ENCODE measurements around the gene SH2D3C. TPM values are rescaled to one million over a fixed set of nuclear protein-coding genes. Genes with fewer than 3 reads are reported as not detected.
A peak's percentile ranks its signal among the peaks of the same experiment; 100 is the strongest.

SH2D3C gene, protein sequence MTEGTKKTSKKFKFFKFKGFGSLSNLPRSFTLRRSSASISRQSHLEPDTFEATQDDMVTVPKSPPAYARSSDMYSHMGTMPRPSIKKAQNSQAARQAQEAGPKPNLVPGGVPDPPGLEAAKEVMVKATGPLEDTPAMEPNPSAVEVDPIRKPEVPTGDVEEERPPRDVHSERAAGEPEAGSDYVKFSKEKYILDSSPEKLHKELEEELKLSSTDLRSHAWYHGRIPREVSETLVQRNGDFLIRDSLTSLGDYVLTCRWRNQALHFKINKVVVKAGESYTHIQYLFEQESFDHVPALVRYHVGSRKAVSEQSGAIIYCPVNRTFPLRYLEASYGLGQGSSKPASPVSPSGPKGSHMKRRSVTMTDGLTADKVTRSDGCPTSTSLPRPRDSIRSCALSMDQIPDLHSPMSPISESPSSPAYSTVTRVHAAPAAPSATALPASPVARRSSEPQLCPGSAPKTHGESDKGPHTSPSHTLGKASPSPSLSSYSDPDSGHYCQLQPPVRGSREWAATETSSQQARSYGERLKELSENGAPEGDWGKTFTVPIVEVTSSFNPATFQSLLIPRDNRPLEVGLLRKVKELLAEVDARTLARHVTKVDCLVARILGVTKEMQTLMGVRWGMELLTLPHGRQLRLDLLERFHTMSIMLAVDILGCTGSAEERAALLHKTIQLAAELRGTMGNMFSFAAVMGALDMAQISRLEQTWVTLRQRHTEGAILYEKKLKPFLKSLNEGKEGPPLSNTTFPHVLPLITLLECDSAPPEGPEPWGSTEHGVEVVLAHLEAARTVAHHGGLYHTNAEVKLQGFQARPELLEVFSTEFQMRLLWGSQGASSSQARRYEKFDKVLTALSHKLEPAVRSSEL
- 0.57 TPM for polyA plus RNA-seq (2013, experiment 1 of 2)
- 0.58 TPM for polyA plus RNA-seq (2013, experiment 2 of 2)

DNA sequence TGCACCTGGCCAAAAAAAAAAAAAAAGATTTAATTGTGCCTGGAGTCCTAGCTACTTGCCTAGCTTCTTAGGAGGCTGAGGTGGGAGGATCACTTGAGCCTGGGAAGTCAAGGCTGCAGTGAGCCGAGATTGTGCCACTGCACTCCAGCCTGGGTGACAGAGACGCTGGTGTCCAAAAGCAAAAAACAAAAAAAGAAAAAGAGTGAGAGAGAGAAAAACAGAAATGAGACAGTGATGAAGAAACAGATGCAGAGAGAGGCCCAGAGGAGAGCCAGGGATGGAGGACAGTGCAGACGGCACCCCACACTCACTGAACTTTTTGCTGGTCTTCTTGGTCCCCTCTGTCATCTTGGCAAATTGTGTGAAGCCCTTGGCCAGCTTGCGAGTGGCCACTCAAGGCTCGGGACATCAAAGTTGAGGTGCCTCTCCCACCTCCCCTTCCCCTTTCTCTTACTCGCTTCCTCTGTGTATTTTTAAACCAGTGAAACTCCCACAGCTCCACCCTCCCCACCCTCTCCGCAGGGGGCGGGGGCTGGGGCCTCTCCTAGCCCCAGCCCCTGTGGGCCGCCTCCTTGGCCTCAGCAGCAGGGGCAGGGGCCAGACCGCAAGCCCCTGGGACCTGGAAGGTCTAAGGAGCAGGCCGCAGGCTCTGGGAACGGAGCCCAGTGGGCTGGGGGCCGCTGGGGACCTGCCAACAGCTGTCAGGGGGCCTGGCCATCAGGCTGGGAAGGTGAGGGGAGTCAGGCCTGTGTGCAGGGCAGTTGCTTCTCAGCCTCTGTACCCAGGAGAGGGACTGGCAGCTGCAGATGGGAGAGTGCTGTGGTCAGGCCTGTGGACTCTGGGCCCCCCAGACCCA, at the start of gene SH2D3C:
Gene SH2D3C (minus strand): TSS at position 387 of the 856 bp plus-strand sequence. CDS start 39 bp downstream, at position 348.
- no peak within 1 kb of the TSS for H4K91ac ChIP-seq (ENCODE audit: low read length)
- H2AFZ ChIP-seq (ENCODE audit: low read depth, low read length): no peak within 1 kb of the TSS
- peak within 1 kb of the TSS; percentile 15 for H2BK15ac ChIP-seq (ENCODE audit: low read depth, poor library complexity, severe bottlenecking)
- WGBS: 57% methylated on average over 13 of the region's 13 CpGs
- peak within 1 kb of the TSS in 1 of 2 experiments; percentile 51 for H3K4ac ChIP-seq (ENCODE audit: low read depth in 1 of 2, low read length in 2 of 2)
- no peaks in the 10 kb centered on the region for H3K79me1 ChIP-seq (replicated peaks; ENCODE audit: low read length, poor library complexity, severe bottlenecking)
- peaks cover 14% of the 10 kb centered on the region in 2 experiments for H3K27me3 ChIP-seq (ENCODE audit: control insufficient read depth in 1 of 2, insufficient read depth in 1 of 2, low read length in 2 of 2)
- H3K36me3 ChIP-seq (ENCODE audit: control insufficient read depth in 1 of 2, insufficient read depth in 2 of 2, low read depth in 1 of 2, low read length in 2 of 2): no peaks in the 10 kb centered on the region
- no peaks in the 10 kb centered on the region for H3K9me3 ChIP-seq (ENCODE audit: control insufficient read depth, low read length)
- H3K4me3 ChIP-seq (ENCODE audit: insufficient read depth in 1 of 2, low read depth in 1 of 2, low read length in 2 of 2): no peak within 1 kb of the TSS
- no peak within 1 kb of the TSS for H2BK120ac ChIP-seq (ENCODE audit: low read depth, low read length)
- H4K8ac ChIP-seq (ENCODE audit: low read length): no peak within 1 kb of the TSS
- H3K23ac ChIP-seq (ENCODE audit: low read length in 2 of 2): no peak within 1 kb of the TSS
- H3K9ac ChIP-seq (ENCODE audit: low read length): peak within 1 kb of the TSS; percentile 12
- no peak within 1 kb of the TSS for H2AK5ac ChIP-seq (ENCODE audit: low read length, severe bottlenecking)
- no peak within 1 kb of the TSS for H2BK5ac ChIP-seq (ENCODE audit: low read depth, low read length, poor library complexity, severe bottlenecking)
- no peak within 1 kb of the TSS for H3K14ac ChIP-seq (ENCODE audit: low read length in 2 of 2)
- H3K4me2 ChIP-seq (ENCODE audit: low read length, poor library complexity, severe bottlenecking): no peak within 1 kb of the TSS
- peaks cover 3% of the 10 kb centered on the region for H3K4me1 ChIP-seq (ENCODE audit: control insufficient read depth, insufficient read depth, low read depth, low read length)
- no peak for DNase-seq
- no peak within 1 kb of the TSS for H3K18ac ChIP-seq (ENCODE audit: low read depth in 1 of 2, low read length in 2 of 2)
- peak within 1 kb of the TSS in 1 of 2 experiments; percentile 45 for H2BK12ac ChIP-seq (ENCODE audit: low read length in 2 of 2)
- no peak within 1 kb of the TSS for H3K27ac ChIP-seq (ENCODE audit: low read length, poor library complexity, severe bottlenecking)

DNA sequence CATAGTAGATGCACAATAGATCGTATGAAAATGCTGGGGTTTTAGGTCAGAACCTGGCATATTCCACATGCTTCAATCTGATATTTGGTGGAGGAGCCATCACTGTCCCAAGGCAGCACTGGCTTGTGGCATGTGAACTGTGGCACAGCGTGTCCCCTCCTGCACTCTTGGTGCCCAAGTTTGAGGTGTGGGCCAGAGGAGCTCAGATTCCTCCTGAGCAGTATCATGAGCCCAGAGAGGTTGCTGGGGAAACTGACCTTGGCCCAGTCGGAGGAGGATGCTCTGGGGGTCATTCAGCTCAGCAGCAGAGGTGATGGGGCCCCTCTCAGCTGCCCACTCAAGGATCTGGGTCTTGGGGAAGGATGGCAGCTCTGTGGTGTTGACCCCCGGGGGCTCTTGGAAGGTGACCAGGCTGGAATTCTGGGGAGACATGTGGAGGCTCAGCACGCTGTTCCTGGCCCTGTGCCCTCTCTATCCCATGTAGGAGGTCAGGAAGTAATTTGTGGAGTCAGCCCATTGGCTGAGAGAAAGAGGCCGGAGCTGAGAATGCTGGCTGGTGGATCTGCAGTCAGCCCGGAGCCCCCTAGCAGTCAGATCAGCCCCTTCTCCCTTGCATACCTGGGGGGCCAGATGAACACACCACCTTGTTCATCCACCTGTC, 47.9 kb upstream of the SH2D3C start:
- H3K27ac ChIP-seq (ENCODE audit: low read length, poor library complexity, severe bottlenecking): no peak overlapping the region
- no peak overlapping the region for H3K4me2 ChIP-seq (ENCODE audit: low read length, poor library complexity, severe bottlenecking)
- H2BK5ac ChIP-seq (ENCODE audit: low read depth, low read length, poor library complexity, severe bottlenecking): no peak overlapping the region
- no peaks in the 10 kb centered on the region for H3K27me3 ChIP-seq (ENCODE audit: control insufficient read depth in 1 of 2, insufficient read depth in 1 of 2, low read length in 2 of 2)
- H3K18ac ChIP-seq (ENCODE audit: low read depth in 1 of 2, low read length in 2 of 2): peak overlapping the region in 1 of 2 experiments; percentile 18
- no peak overlapping the region for H3K23ac ChIP-seq (ENCODE audit: low read length in 2 of 2)
- peaks cover 37 to 73% of the 10 kb centered on the region in 2 experiments for H3K36me3 ChIP-seq (ENCODE audit: control insufficient read depth in 1 of 2, insufficient read depth in 2 of 2, low read depth in 1 of 2, low read length in 2 of 2)
- peak overlapping the region; percentile 83 for H3K9ac ChIP-seq (ENCODE audit: low read length)
- peaks cover 17% of the 10 kb centered on the region for H3K4me1 ChIP-seq (ENCODE audit: control insufficient read depth, insufficient read depth, low read depth, low read length)
- H4K91ac ChIP-seq (ENCODE audit: low read length): no peak overlapping the region
- no peak overlapping the region for H2BK12ac ChIP-seq (ENCODE audit: low read length in 2 of 2)
- peak overlapping the region in 1 of 2 experiments; percentile 32 for H3K4ac ChIP-seq (ENCODE audit: low read depth in 1 of 2, low read length in 2 of 2)
- no peak overlapping the region for H3K4me3 ChIP-seq (ENCODE audit: insufficient read depth in 1 of 2, low read depth in 1 of 2, low read length in 2 of 2)
- H3K14ac ChIP-seq (ENCODE audit: low read length in 2 of 2): peak overlapping the region in 1 of 2 experiments; percentile 41
- H2BK15ac ChIP-seq (ENCODE audit: low read depth, poor library complexity, severe bottlenecking): no peak overlapping the region
- no peak overlapping the region for H2BK120ac ChIP-seq (ENCODE audit: low read depth, low read length)
- H4K8ac ChIP-seq (ENCODE audit: low read length): no peak overlapping the region
- WGBS: 91% methylated on average over 6 of the region's 7 CpGs
- no peaks in the 10 kb centered on the region for H3K9me3 ChIP-seq (ENCODE audit: control insufficient read depth, low read length)
- H2AFZ ChIP-seq (ENCODE audit: low read depth, low read length): no peak overlapping the region
- H3K79me1 ChIP-seq (replicated peaks; ENCODE audit: low read length, poor library complexity, severe bottlenecking): peaks cover 10% of the 10 kb centered on the region
- no peak for DNase-seq
- H2AK5ac ChIP-seq (ENCODE audit: low read length, severe bottlenecking): no peak overlapping the region

DNA sequence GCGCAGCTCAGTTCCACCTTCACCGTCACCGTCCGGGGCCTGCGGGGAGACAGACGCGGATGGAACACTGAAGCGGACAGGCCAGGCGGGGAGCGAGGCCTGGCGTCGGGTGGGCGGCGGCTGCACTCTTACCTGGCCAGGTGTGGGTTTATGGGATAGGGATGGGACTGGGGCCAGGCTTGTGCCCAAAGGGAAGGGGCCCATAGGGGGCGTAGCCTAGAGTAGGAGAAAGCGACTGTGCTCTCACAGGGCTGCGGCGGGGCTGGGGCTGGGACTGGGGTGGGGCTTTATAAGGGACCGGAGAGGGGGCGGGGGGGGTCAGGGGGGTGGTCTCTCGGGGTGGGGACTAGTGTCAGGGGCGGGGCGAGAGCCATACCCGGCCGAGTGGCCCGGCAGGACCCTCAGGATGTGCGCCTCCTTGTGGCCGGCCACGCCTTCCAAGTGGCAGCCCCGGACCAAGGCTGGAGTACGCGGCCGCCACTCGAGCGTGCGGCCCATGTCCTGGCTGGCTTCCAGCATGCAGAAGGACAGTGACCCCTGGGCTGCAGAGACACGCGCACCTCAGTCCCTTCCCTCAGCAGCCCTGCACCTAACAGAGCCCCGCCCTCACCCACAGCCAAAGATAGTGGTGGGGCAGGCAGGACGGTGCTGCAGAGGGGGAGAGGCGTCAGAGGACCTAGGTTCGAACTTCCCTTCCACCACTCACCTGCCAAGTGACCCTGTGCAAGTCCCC, 47.0 kb upstream of the SH2D3C start:
- peak overlapping the region; percentile 93 for H4K8ac ChIP-seq (ENCODE audit: low read length)
- no peak overlapping the region for H2AK5ac ChIP-seq (ENCODE audit: low read length, severe bottlenecking)
- peak overlapping the region; percentile 14 for H4K91ac ChIP-seq (ENCODE audit: low read length)
- no peak overlapping the region for H2AFZ ChIP-seq (ENCODE audit: low read depth, low read length)
- no peak overlapping the region for H2BK120ac ChIP-seq (ENCODE audit: low read depth, low read length)
- H3K9ac ChIP-seq (ENCODE audit: low read length): no peak overlapping the region
- no peak for DNase-seq
- H2BK15ac ChIP-seq (ENCODE audit: low read depth, poor library complexity, severe bottlenecking): no peak overlapping the region
- WGBS: 58% methylated on average over 31 of the region's 42 CpGs
- H3K4ac ChIP-seq (ENCODE audit: low read depth in 1 of 2, low read length in 2 of 2): no peak overlapping the region
- H3K79me1 ChIP-seq (replicated peaks; ENCODE audit: low read length, poor library complexity, severe bottlenecking): peaks cover 10% of the 10 kb centered on the region
- no peak overlapping the region for H3K27ac ChIP-seq (ENCODE audit: low read length, poor library complexity, severe bottlenecking)
- H3K14ac ChIP-seq (ENCODE audit: low read length in 2 of 2): peak overlapping the region in 1 of 2 experiments; percentile 68
- peaks cover 16% of the 10 kb centered on the region for H3K4me1 ChIP-seq (ENCODE audit: control insufficient read depth, insufficient read depth, low read depth, low read length)
- H3K27me3 ChIP-seq (ENCODE audit: control insufficient read depth in 1 of 2, insufficient read depth in 1 of 2, low read length in 2 of 2): no peaks in the 10 kb centered on the region
- no peak overlapping the region for H3K23ac ChIP-seq (ENCODE audit: low read length in 2 of 2)
- peaks cover 43 to 75% of the 10 kb centered on the region in 2 experiments for H3K36me3 ChIP-seq (ENCODE audit: control insufficient read depth in 1 of 2, insufficient read depth in 2 of 2, low read depth in 1 of 2, low read length in 2 of 2)
- no peak overlapping the region for H3K4me3 ChIP-seq (ENCODE audit: insufficient read depth in 1 of 2, low read depth in 1 of 2, low read length in 2 of 2)
- no peak overlapping the region for H2BK12ac ChIP-seq (ENCODE audit: low read length in 2 of 2)
- no peak overlapping the region for H3K4me2 ChIP-seq (ENCODE audit: low read length, poor library complexity, severe bottlenecking)
- no peak overlapping the region for H2BK5ac ChIP-seq (ENCODE audit: low read depth, low read length, poor library complexity, severe bottlenecking)
- no peaks in the 10 kb centered on the region for H3K9me3 ChIP-seq (ENCODE audit: control insufficient read depth, low read length)
- peak overlapping the region; percentile 30 to 71 for H3K18ac ChIP-seq (ENCODE audit: low read depth in 1 of 2, low read length in 2 of 2)
